ENCODE results near the gene MAN2B2. TPM values are rescaled to one million over a fixed set of nuclear protein-coding genes. Genes with fewer than 3 reads are reported as not detected.

Gene MAN2B2
- total RNA-seq, 1 experiment from 2014 or later: 34.4 TPM

DNA sequence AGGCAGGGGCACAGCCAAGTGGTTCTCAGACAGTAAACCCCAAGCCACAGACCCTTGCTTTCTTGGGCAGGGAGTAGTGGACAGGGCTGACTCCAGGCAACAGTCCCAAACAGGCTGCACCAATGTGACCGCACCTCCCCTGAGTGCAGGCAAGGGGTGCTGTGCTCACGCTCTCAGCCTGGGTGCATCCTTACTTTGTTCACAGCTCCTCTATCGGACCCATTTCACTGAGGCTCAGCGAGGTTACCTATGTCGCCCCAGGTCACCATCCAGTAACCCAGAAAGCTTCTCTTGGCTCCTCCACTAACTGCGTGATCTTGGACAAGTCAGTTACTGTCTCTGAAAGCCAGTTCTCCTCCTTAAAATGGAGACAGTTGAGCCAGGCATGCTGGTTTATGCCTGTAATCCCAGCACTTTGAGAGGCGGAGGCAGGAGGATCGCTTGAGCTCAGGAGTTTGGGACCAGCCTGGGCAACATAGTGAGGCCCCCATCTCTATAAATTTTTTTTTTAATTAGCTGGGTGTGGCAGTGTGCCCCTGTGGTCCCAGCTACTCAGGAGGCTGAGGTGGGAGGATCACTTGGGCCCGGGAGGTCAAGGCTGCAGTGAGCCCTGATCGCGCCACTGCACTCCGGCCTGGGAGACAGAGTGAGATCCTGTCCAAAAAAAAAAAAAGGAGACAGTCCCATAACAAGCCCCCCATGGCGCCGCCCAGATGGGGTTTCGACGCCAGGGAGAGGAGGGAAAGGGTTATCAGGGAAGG, 823 bp upstream of the MAN2B2 start:
- ChIA-PET POLR2A (interaction anchor here (0.6 kb wide), 1 partner anchor 364 kb away, joined by 3 read pairs; no protein-coding TSS in a partner anchor), CTCF (no interaction called here)
- Histone ChIP-seq H3K27me3 (ENCODE audit: control insufficient read depth, insufficient read depth, low read length) (no peaks in the 10 kb centered on the region), H3K4me1 (ENCODE audit: control insufficient read depth, insufficient read depth, low read length) (no peaks in the 10 kb centered on the region; the same call in 1 of the 2 replicates), H3K9me3 (ENCODE audit: control insufficient read depth, insufficient read depth, low read depth, low read length) (no peaks in the 10 kb centered on the region), H3K27ac (ENCODE audit: low read length) (peak overlapping the region; percentile 69), H3K4me3 (ENCODE audit: low read depth in 2 of 2, low read length in 2 of 2) (peak overlapping the region; percentile 78 to 83), H3K36me3 (ENCODE audit: control insufficient read depth, insufficient read depth, low read length) (no peaks in the 10 kb centered on the region)
- ATAC-seq (no peak), DNase-seq (ENCODE audit: low read depth, low spot score) (no peak)
- in situ Hi-C loops (cut with HindIII; ENCODE audit: low pct_unique_long_range_greater_than_20kb, low sequenced_read_pairs): no loop called here
- intact Hi-C loops (cut with micrococcal nuclease; ENCODE audit: unreplicated experiment): no loop called here
- BruUV-seq (replicated peaks): no TSS peak
- no peak for TF ChIP-seq POLR2AphosphoS5 (IDR thresholded peaks at IDR 0.05; ENCODE audit: low read depth, low read length)
- no peak for TF ChIP-seq TCF7L2 (IDR thresholded peaks at IDR 0.05; ENCODE audit: low read depth, low read length)
- no peak for TF ChIP-seq CTCF (IDR thresholded peaks at IDR 0.05)
- TF ChIP-seq, protein P1, sequence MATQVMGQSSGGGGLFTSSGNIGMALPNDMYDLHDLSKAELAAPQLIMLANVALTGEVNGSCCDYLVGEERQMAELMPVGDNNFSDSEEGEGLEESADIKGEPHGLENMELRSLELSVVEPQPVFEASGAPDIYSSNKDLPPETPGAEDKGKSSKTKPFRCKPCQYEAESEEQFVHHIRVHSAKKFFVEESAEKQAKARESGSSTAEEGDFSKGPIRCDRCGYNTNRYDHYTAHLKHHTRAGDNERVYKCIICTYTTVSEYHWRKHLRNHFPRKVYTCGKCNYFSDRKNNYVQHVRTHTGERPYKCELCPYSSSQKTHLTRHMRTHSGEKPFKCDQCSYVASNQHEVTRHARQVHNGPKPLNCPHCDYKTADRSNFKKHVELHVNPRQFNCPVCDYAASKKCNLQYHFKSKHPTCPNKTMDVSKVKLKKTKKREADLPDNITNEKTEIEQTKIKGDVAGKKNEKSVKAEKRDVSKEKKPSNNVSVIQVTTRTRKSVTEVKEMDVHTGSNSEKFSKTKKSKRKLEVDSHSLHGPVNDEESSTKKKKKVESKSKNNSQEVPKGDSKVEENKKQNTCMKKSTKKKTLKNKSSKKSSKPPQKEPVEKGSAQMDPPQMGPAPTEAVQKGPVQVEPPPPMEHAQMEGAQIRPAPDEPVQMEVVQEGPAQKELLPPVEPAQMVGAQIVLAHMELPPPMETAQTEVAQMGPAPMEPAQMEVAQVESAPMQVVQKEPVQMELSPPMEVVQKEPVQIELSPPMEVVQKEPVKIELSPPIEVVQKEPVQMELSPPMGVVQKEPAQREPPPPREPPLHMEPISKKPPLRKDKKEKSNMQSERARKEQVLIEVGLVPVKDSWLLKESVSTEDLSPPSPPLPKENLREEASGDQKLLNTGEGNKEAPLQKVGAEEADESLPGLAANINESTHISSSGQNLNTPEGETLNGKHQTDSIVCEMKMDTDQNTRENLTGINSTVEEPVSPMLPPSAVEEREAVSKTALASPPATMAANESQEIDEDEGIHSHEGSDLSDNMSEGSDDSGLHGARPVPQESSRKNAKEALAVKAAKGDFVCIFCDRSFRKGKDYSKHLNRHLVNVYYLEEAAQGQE (IDR thresholded peaks at IDR 0.05; ENCODE audit: insufficient read depth in 1 of 2, low read depth in 2 of 2, low read length in 1 of 2): no peak
- TF ChIP-seq SIN3A (IDR thresholded peaks at IDR 0.05; ENCODE audit: borderline replicate concordance, insufficient read depth, low read depth, low read length): no peak

GRCh38 chr4:6575503-6576240, 683 bp downstream of the MAN2B2 start:
- Histone ChIP-seq H3K27ac (ENCODE audit: low read length) (peak overlapping the region; percentile 75), H3K27me3 (ENCODE audit: control insufficient read depth, insufficient read depth, low read length) (no peaks in the 10 kb centered on the region), H3K4me3 (ENCODE audit: low read depth in 2 of 2, low read length in 2 of 2) (peak overlapping the region; percentile 76 to 83), H3K4me1 (ENCODE audit: control insufficient read depth, insufficient read depth, low read length) (no peaks in the 10 kb centered on the region; the same call in 1 of the 2 replicates), H3K36me3 (ENCODE audit: control insufficient read depth, insufficient read depth, low read length) (no peaks in the 10 kb centered on the region), H3K9me3 (ENCODE audit: control insufficient read depth, insufficient read depth, low read depth, low read length) (no peaks in the 10 kb centered on the region)
- in situ Hi-C loops (cut with HindIII; ENCODE audit: low pct_unique_long_range_greater_than_20kb, low sequenced_read_pairs): no loop called here
- intact Hi-C loops (cut with micrococcal nuclease; ENCODE audit: unreplicated experiment): no loop called here
- no peak for TF ChIP-seq POLR2AphosphoS5 (IDR thresholded peaks at IDR 0.05; ENCODE audit: low read depth, low read length)
- TF ChIP-seq CTCF (IDR thresholded peaks at IDR 0.05): no peak
- TF ChIP-seq, protein P1 (IDR thresholded peaks at IDR 0.05; ENCODE audit: insufficient read depth in 1 of 2, low read depth in 2 of 2, low read length in 1 of 2): no peak
- TF ChIP-seq TCF7L2 (IDR thresholded peaks at IDR 0.05; ENCODE audit: low read depth, low read length): no peak
- no peak for TF ChIP-seq SIN3A (IDR thresholded peaks at IDR 0.05; ENCODE audit: borderline replicate concordance, insufficient read depth, low read depth, low read length)
- CTCF ChIA-PET: no interaction called here
- POLR2A ChIA-PET: no interaction called here
- no peak for DNase-seq (ENCODE audit: low read depth, low spot score)
- ATAC-seq: no peak
- BruUV-seq (replicated peaks): TSS peak; percentile 50

Measured in Panc1 (cell line).